ENCODE results near the gene ARSJ. TPM values are rescaled to one million over a fixed set of nuclear protein-coding genes. Genes with fewer than 3 reads are reported as not detected.
A peak's percentile ranks its signal among the peaks of the same experiment; 100 is the strongest.
"Not testable (repeated sequence)": the region's sequence is repeated elsewhere in the genome, so short reads cannot be mapped to it uniquely, and the experiment has no call there.

ARSJ gene
- polyA plus RNA-seq, 1 donor (not counting 4 experiments of a cell fraction or from before 2014, with no cell fraction given): 15.7 TPM

DNA sequence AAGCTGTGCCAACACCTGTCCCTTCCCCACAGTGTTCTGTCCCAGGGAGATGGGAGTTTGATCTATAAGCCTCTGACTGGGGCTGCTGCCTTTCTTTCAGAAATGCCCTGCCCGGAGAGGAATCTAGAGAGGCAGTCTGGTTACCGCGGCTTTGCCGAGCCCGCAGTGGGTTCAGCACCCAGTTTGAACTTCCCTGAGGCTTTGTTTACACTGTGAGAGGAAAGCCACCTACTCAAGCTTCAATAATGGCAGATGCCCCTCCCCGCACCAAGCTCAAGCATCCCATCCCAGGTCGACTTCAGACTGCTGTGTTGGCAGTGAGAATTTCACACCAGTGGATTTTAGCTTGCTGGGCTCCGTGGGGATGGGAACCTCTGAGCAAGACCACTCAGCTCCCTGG lies 33.3 kb upstream of the ARSJ start:
- FAIRE-seq: no peak
- DNase-seq (ENCODE audit: low read depth, low spot score): no peak
- H3K36me3 ChIP-seq (ENCODE audit: control insufficient read depth in 2 of 2, extremely low read depth in 1 of 2, insufficient read depth in 2 of 2, low read length in 2 of 2): no peaks in the 10 kb centered on the region
- dilution Hi-C loops (cut with MboI; ENCODE audit: extremely low pct_ligation_motif_present, low sequenced_read_pairs): no loop called here
- no peak overlapping the region for H3K4me2 ChIP-seq (ENCODE audit: control insufficient read depth, extremely low read depth, insufficient read depth, low read depth, low read length)
- H3K27me3 ChIP-seq (ENCODE audit: control insufficient read depth, extremely low read depth, insufficient read depth, low read length): no peaks in the 10 kb centered on the region
- H3K4me3 ChIP-seq (ENCODE audit: control insufficient read depth in 2 of 3, extremely low read depth in 1 of 3, insufficient read depth in 2 of 3, low read depth in 1 of 3, low read length in 3 of 3): no peak overlapping the region
- peaks cover 20% of the 10 kb centered on the region for H3K4me1 ChIP-seq (ENCODE audit: control insufficient read depth, extremely low read depth, insufficient read depth, low read length)
- no peaks in the 10 kb centered on the region for H3K9me1 ChIP-seq (ENCODE audit: control insufficient read depth, extremely low read depth, insufficient read depth, low read length)
- H3K9ac ChIP-seq (ENCODE audit: control insufficient read depth, extremely low read depth, insufficient read depth, low read length): no peak overlapping the region
- no peaks in the 10 kb centered on the region for H3K79me2 ChIP-seq (ENCODE audit: control insufficient read depth, insufficient read depth, low read length)
- no peaks in the 10 kb centered on the region for H3K9me3 ChIP-seq (ENCODE audit: control insufficient read depth, low read depth, low read length)
- H4K20me1 ChIP-seq (ENCODE audit: control insufficient read depth, extremely low read depth, insufficient read depth, low read length): no peaks in the 10 kb centered on the region
- H3K27ac ChIP-seq (ENCODE audit: control insufficient read depth, insufficient read depth, low read length): no peak overlapping the region
- TF ChIP-seq, protein P1, sequence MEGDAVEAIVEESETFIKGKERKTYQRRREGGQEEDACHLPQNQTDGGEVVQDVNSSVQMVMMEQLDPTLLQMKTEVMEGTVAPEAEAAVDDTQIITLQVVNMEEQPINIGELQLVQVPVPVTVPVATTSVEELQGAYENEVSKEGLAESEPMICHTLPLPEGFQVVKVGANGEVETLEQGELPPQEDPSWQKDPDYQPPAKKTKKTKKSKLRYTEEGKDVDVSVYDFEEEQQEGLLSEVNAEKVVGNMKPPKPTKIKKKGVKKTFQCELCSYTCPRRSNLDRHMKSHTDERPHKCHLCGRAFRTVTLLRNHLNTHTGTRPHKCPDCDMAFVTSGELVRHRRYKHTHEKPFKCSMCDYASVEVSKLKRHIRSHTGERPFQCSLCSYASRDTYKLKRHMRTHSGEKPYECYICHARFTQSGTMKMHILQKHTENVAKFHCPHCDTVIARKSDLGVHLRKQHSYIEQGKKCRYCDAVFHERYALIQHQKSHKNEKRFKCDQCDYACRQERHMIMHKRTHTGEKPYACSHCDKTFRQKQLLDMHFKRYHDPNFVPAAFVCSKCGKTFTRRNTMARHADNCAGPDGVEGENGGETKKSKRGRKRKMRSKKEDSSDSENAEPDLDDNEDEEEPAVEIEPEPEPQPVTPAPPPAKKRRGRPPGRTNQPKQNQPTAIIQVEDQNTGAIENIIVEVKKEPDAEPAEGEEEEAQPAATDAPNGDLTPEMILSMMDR (optimal IDR thresholded peaks at IDR 0.05 in 1 of 3, IDR thresholded peaks at IDR 0.05 in 1 of 3, conservative IDR thresholded peaks at IDR 0.05 in 1 of 3; ENCODE audit: extremely low read depth in 1 of 3, insufficient read depth in 2 of 3, low read length in 3 of 3): no peak
- no peak for TF ChIP-seq EZH2 (IDR thresholded peaks at IDR 0.05; ENCODE audit: low read length)
- no peak overlapping the region for H2AFZ ChIP-seq (ENCODE audit: control insufficient read depth, low read length)

DNA sequence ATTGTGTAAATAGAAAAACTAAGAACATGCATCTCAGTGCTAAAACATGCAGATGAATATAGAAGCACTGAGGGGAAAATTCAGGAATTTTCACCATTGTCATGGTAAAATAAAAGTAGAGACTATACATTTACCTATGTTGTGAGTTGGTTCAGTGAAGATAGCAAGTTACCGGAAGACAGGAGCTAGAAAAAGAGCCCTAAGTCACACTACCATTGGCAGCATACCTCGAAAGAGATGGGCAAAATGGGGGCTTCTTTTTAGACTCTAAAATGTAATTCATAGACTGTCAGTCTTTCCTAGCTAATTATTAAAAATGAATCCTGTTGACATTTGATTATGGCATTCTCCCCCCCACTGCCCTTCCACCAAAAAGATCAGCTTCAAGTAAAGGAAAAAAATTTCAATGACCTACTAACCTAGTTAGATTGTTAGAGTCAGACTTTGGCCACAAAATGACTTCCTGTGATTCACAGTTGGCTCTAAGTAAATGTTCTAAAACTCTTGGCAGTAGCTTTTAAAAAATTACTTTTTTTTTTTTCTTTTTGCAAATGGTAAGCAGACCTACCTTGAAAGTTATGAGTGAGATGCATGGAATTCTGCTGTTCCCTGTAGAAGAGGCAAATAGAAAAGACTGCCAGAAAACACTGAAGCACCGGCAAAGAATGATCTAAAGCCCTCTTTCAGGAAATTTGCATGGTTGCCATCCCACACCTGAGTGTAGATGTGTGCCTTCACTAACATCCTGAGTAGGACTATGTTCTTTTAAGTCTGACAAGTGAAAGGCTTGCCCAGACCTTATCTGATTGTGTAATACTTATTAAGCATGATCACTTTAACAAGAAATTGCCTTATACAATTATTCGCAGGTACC lies 26.4 kb upstream of the ARSJ start:
- Histone ChIP-seq H3K4me2 (ENCODE audit: control insufficient read depth, extremely low read depth, insufficient read depth, low read depth, low read length) (peak overlapping the region; percentile 79), H3K4me3 (ENCODE audit: control insufficient read depth in 2 of 3, extremely low read depth in 1 of 3, insufficient read depth in 2 of 3, low read depth in 1 of 3, low read length in 3 of 3) (peak overlapping the region in 2 of 3 experiments; percentile 16 to 31), H3K79me2 (ENCODE audit: control insufficient read depth, insufficient read depth, low read length) (no peaks in the 10 kb centered on the region), H3K36me3 (ENCODE audit: control insufficient read depth in 2 of 2, extremely low read depth in 1 of 2, insufficient read depth in 2 of 2, low read length in 2 of 2) (no peaks in the 10 kb centered on the region), H4K20me1 (ENCODE audit: control insufficient read depth, extremely low read depth, insufficient read depth, low read length) (no peaks in the 10 kb centered on the region), H3K9ac (ENCODE audit: control insufficient read depth, extremely low read depth, insufficient read depth, low read length) (no peak overlapping the region), H2AFZ (ENCODE audit: control insufficient read depth, low read length) (peak overlapping the region; percentile 44), H3K9me3 (ENCODE audit: control insufficient read depth, low read depth, low read length) (no peaks in the 10 kb centered on the region), H3K27me3 (ENCODE audit: control insufficient read depth, extremely low read depth, insufficient read depth, low read length) (no peaks in the 10 kb centered on the region), H3K9me1 (ENCODE audit: control insufficient read depth, extremely low read depth, insufficient read depth, low read length) (no peaks in the 10 kb centered on the region), H3K27ac (ENCODE audit: control insufficient read depth, insufficient read depth, low read length) (peak overlapping the region; percentile 12), H3K4me1 (ENCODE audit: control insufficient read depth, extremely low read depth, insufficient read depth, low read length) (peaks cover 17% of the 10 kb centered on the region)
- FAIRE-seq (peak; percentile 91), DNase-seq (ENCODE audit: low read depth, low spot score) (peak; percentile 25)
- dilution Hi-C loops (cut with MboI; ENCODE audit: extremely low pct_ligation_motif_present, low sequenced_read_pairs): no loop called here
- TF ChIP-seq, protein P1 (optimal IDR thresholded peaks at IDR 0.05 in 1 of 3, IDR thresholded peaks at IDR 0.05 in 1 of 3, conservative IDR thresholded peaks at IDR 0.05 in 1 of 3; ENCODE audit: extremely low read depth in 1 of 3, insufficient read depth in 2 of 3, low read length in 3 of 3): no peak
- no peak for TF ChIP-seq EZH2 (IDR thresholded peaks at IDR 0.05; ENCODE audit: low read length)

DNA sequence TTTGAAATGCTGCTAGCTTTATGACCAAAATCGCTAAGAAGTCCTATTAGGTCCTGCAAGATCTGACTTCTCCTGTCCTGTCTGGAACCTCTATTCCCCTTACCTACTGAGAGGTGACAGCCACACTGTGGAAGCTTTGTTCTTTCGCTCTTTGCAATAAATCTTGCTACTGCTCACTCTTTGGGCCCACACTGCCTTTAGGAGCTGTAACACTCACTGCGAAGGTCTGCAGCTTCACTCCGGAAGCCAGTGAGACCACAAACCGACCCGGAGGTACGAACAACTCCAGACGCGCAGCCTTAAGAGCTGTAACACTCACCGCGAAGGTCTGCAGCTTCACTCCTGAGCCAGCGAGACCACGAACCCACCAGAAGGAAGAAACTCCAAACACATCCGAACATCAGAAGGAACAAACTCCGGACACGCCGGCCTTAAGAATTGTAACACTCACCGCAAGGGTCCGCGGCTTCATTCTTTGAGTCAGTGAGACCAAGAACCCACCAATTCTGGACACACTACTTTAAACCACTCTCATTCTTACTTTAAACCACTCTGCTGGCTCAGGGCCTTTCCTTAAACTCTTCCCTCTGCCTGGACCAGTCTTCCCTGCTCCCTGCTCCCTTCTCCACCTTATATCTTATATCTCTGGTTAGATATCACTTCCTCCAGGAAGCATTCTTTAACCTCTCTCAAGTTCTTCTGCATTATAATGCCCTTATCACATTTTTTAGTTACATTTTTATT lies 25.2 kb upstream of the ARSJ start:
- H3K79me2 ChIP-seq (ENCODE audit: control insufficient read depth, insufficient read depth, low read length); H3K27me3 ChIP-seq (ENCODE audit: control insufficient read depth, extremely low read depth, insufficient read depth, low read length); H2AFZ ChIP-seq (ENCODE audit: control insufficient read depth, low read length); dilution Hi-C loops (cut with MboI; ENCODE audit: extremely low pct_ligation_motif_present, low sequenced_read_pairs); FAIRE-seq; H3K27ac ChIP-seq (ENCODE audit: control insufficient read depth, insufficient read depth, low read length); H3K4me3 ChIP-seq (ENCODE audit: control insufficient read depth in 2 of 3, extremely low read depth in 1 of 3, insufficient read depth in 2 of 3, low read depth in 1 of 3, low read length in 3 of 3); H3K9me1 ChIP-seq (ENCODE audit: control insufficient read depth, extremely low read depth, insufficient read depth, low read length); H3K36me3 ChIP-seq (ENCODE audit: control insufficient read depth in 2 of 2, extremely low read depth in 1 of 2, insufficient read depth in 2 of 2, low read length in 2 of 2); DNase-seq (ENCODE audit: low read depth, low spot score); H3K4me2 ChIP-seq (ENCODE audit: control insufficient read depth, extremely low read depth, insufficient read depth, low read depth, low read length); H4K20me1 ChIP-seq (ENCODE audit: control insufficient read depth, extremely low read depth, insufficient read depth, low read length); H3K9ac ChIP-seq (ENCODE audit: control insufficient read depth, extremely low read depth, insufficient read depth, low read length); H3K9me3 ChIP-seq (ENCODE audit: control insufficient read depth, low read depth, low read length): not testable (repeated sequence)
- H3K4me1 ChIP-seq (ENCODE audit: control insufficient read depth, extremely low read depth, insufficient read depth, low read length): peaks cover 17% of the 10 kb centered on the region

Data from keratinocyte (primary cell).